HepG2 (cell line): ENCODE measurements around the gene SLC34A3. TPM values are rescaled to one million over a fixed set of nuclear protein-coding genes. Genes with fewer than 3 reads are reported as not detected.
A peak's percentile ranks its signal among the peaks of the same experiment; 100 is the strongest.

Experiments
- ATAC-seq: fragments of 200-7000 bp; cut with Tn5 transposase; 3 replicates; pipeline ENCODE4 v1.9.1; 2020; ENCODE audit warnings: mild to moderate bottlenecking, moderate library complexity
- BruUV-seq: library from RNA; stranded (reverse); fragments of 400-500 nt; replicated peaks from 2 replicates; lab custom pipeline; 2021; lab: Mats Ljungman, UMichigan
- CTCF ChIA-PET: fragments of 300-600 bp; formaldehyde crosslinking; extraction: SDS; loops from one replicate; lab custom pipeline; 2021; ENCODE audit warnings: low total read pairs, inconsistent platforms, low intra/inter-chr PET ratio; lab: Yijun Ruan, JAX
- POLR2A ChIA-PET: fragments of 350-600 bp; sonication (Branson Sonifier 250); formaldehyde crosslinking; loops from one replicate; lab custom pipeline; 2020; ENCODE audit warnings: antibody characterized with exemption, inconsistent platforms; lab: Yijun Ruan, JAX
- DNase-seq: peaks from one replicate; pipeline ENCODE4 v3.0.0-alpha.2; 2015; ENCODE audit warnings: low spot score
- FAIRE-seq: peaks from 3 replicates; lab custom pipeline; 2011; peaks lifted over from hg19 to GRCh38; lab: Jason Lieb, UNC
- H2AFZ ChIP-seq: one replicate; pipeline ENCODE4 v1.6.1; 2011; ENCODE audit warnings: low read length, inconsistent platforms
- H3K27ac ChIP-seq: fragments of 300-600 bp; 3 replicates; pipeline ENCODE4 v1.8.0; 2011; ENCODE audit warnings: mixed run types, mild to moderate bottlenecking, mixed read lengths, low read length, inconsistent platforms; ENCODE audit not compliant: insufficient read depth; ENCODE audit errors: extremely low read length
- H3K27me3 ChIP-seq, 2 experiments: fragments of 200-600 bp in 1 of 2; 2 replicates in 1 of 2; 3 replicates in 1 of 2; pipeline versions ENCODE4 v1.6.0 to v1.8.0; 2011; ENCODE audit warnings: low read length in 2 of 2, mild to moderate bottlenecking in 2 of 2, moderate library complexity in 2 of 2, inconsistent platforms in 1 of 2; ENCODE audit not compliant: insufficient read depth in 2 of 2, control insufficient read depth in 1 of 2
- H3K36me3 ChIP-seq, 2 experiments: fragments of 200-600 bp in 1 of 2; replicated peaks in 1 of 2; 2 replicates in 1 of 2; 3 replicates in 1 of 2; pipeline versions ENCODE4 v1.5.1 to v1.8.0; 2011; ENCODE audit warnings: low read length in 2 of 2, inconsistent platforms in 1 of 2; ENCODE audit not compliant: insufficient read depth in 2 of 2, control insufficient read depth in 1 of 2
- H3K4me1 ChIP-seq: 2 replicates; pipeline ENCODE4 v1.5.1; 2012; ENCODE audit warnings: low read length, inconsistent platforms; ENCODE audit not compliant: insufficient read depth
- H3K4me2 ChIP-seq: 2 replicates; pipeline ENCODE4 v1.6.0; 2011; ENCODE audit warnings: low read depth, low read length, inconsistent platforms
- H3K4me3 ChIP-seq, 3 experiments: fragments of 200-600 bp in 1 of 3; sonication (generic), shearing (Covaris generic) in 1 of 3; replicated peaks in 1 of 3; 2 replicates each; pipeline ENCODE4 v1.5.1; 2011 to 2016; ENCODE audit warnings: low read length in 3 of 3, inconsistent platforms in 2 of 3, low read depth in 2 of 3, mild to moderate bottlenecking in 2 of 3, control low read depth in 1 of 3, mixed read lengths in 1 of 3; ENCODE audit not compliant: insufficient read depth in 1 of 3
- H3K79me2 ChIP-seq: one replicate; pipeline ENCODE4 v1.6.1; 2011; ENCODE audit warnings: low read length, inconsistent platforms; ENCODE audit not compliant: insufficient read depth
- H3K9ac ChIP-seq: 2 replicates; pipeline ENCODE4 v1.6.0; 2011; ENCODE audit warnings: mild to moderate bottlenecking, low read depth, low read length, inconsistent platforms; ENCODE audit not compliant: insufficient read depth
- H3K9me3 ChIP-seq: 2 replicates; pipeline ENCODE4 v1.5.1; 2012; ENCODE audit warnings: mild to moderate bottlenecking, low read length
- H4K20me1 ChIP-seq: 2 replicates; pipeline ENCODE4 v1.6.0; 2011; ENCODE audit warnings: inconsistent platforms, mild to moderate bottlenecking, low read length, moderate library complexity; ENCODE audit not compliant: insufficient read depth
- ARID4A ChIP-seq: sonication (generic); formaldehyde crosslinking; IDR thresholded peaks from 2 replicates; pipeline ENCODE4 v1.5.0; 2020; ENCODE audit warnings: mild to moderate bottlenecking, missing genetic modification reagents, borderline replicate concordance
- BRD4 ChIP-seq: sonication (generic); formaldehyde crosslinking; IDR thresholded peaks from 2 replicates; pipeline ENCODE4 v1.4.0; 2020; ENCODE audit warnings: missing genetic modification reagents
- FOXO4 ChIP-seq: sonication (generic); formaldehyde crosslinking; conservative IDR thresholded peaks from 2 replicates; pipeline ENCODE4 v1.8.1; 2023; ENCODE audit warnings: missing genetic modification reagents
- MTA1 ChIP-seq: sonication (generic); formaldehyde crosslinking; IDR thresholded peaks from 2 replicates; pipeline ENCODE4 v1.4.0; 2020; ENCODE audit warnings: missing genetic modification reagents, mild to moderate bottlenecking, borderline replicate concordance
- SP4 ChIP-seq: sonication (generic); formaldehyde crosslinking; IDR thresholded peaks from 2 replicates; pipeline ENCODE4 v1.8.1; 2023; ENCODE audit warnings: mild to moderate bottlenecking, missing genetic modification reagents
- TFDP2 ChIP-seq: sonication (generic); formaldehyde crosslinking; IDR thresholded peaks from 2 replicates; pipeline ENCODE4 v1.4.0; 2020; ENCODE audit warnings: missing genetic modification reagents
- ZC3H13 ChIP-seq: sonication (generic); formaldehyde crosslinking; IDR thresholded peaks from 2 replicates; pipeline ENCODE4 v1.8.1; 2023; ENCODE audit warnings: mild to moderate bottlenecking, missing genetic modification reagents, moderate library complexity
- ZNF549 ChIP-seq: sonication (generic); formaldehyde crosslinking; IDR thresholded peaks from 2 replicates; pipeline ENCODE4 v1.5.0; 2020; ENCODE audit warnings: missing genetic modification reagents
- ZNF605 ChIP-seq: sonication (generic); formaldehyde crosslinking; IDR thresholded peaks from 2 replicates; pipeline ENCODE4 v1.8.0; 2022; ENCODE audit warnings: mild to moderate bottlenecking, missing genetic modification reagents
- ZNF660 ChIP-seq: sonication (generic); formaldehyde crosslinking; IDR thresholded peaks from 2 replicates; pipeline ENCODE4 v1.5.1; 2020; ENCODE audit warnings: mild to moderate bottlenecking, low read depth, missing genetic modification reagents, borderline replicate concordance
- ZNF850 ChIP-seq: sonication (generic); formaldehyde crosslinking; conservative IDR thresholded peaks from 2 replicates; pipeline ENCODE4 v1.9.0; 2021; ENCODE audit warnings: mild to moderate bottlenecking, missing genetic modification reagents
- ZSCAN20 ChIP-seq: sonication (generic); formaldehyde crosslinking; IDR thresholded peaks from 2 replicates; pipeline ENCODE4 v1.4.0; 2020; ENCODE audit warnings: missing genetic modification reagents, mild to moderate bottlenecking, borderline replicate concordance
- WGBS: methylation state at CpG from one replicate; pipeline ENCODE4 v1.1.6; 2017; ENCODE audit warnings: low lambda C conversion rate; 5-methylcytosine and 5-hydroxymethylcytosine counted together
- in situ Hi-C: cut with HindIII; loops from 2 replicates; pipeline ENCODE4 v1.10.0; 2017; ENCODE audit warnings: low pct_unique_long_range_greater_than_20kb; ENCODE audit not compliant: extremely low pct_ligation_motif_present
- intact Hi-C: fragments of 100-400 bp; cut with micrococcal nuclease; formaldehyde crosslinking; loops from one replicate; pipeline ENCODE4 v1.10.0; 2022; ENCODE audit not compliant: unreplicated experiment
- polyA plus RNA-seq, 8 experiments: library from polyadenylated mRNA; depleted of rRNA in 3 of 8; stranded (reverse) in 7 of 8; unstranded in 1 of 8; fragments of >200 nt; fragmentation: Illumina TruSeq in 4 of 8; extraction: Trizol in 4 of 8; gene quantifications; 2 replicates each; pipeline versions ENCODE4 v1.2.1 to v1.2.3, GENCODE V29; 2011 to 2016; ENCODE audit warnings: low read depth in 4 of 8, missing spikeins in 1 of 8, mixed read lengths in 1 of 8; ENCODE audit not compliant: insufficient read depth in 1 of 8
- total RNA-seq, 5 experiments: library from RNA; depleted of rRNA; stranded (reverse); fragments of >200 nt; fragmentation: Illumina TruSeq; extraction: Trizol; gene quantifications; 2 replicates each; pipeline ENCODE4 v1.2.3, GENCODE V29; 2016; ENCODE audit warnings: low read depth in 1 of 5

Gene SLC34A3
- total and polyA plus RNA-seq, 2 of the 13 experiments (the other 11 are each of a cell fraction or from before 2014, with no cell fraction given) = 0.07 to 1.0 TPM

- TF ChIP-seq TFDP2 (CRISPR knock-in tag) (no peak), ZNF605 (CRISPR knock-in tag) (peak; percentile 88), ZC3H13 (peak; percentile 41; the same call in 1 of the 2 replicates), ZNF850 (no peak), ZSCAN20 (CRISPR knock-in tag) (0 out of 2 replicates have a peak, but pooled peaks have one; percentile 61)
Measured at GRCh38 chr9:137241490-137242268, 11.0 kb downstream of the SLC34A3 start (continued).

GRCh38 chr9:137242269-137243203 is 11.8 kb downstream of the SLC34A3 start:
- H3K9ac ChIP-seq = peak overlapping the region; percentile 92
- CTCF ChIA-PET = no interaction called here
- TF ChIP-seq ARID4A (CRISPR knock-in tag) = no peak; the same call in 1 of the 2 replicates
- TF ChIP-seq BRD4 (CRISPR knock-in tag) = 0 out of 2 replicates have a peak, but pooled peaks have one; percentile 11
- TF ChIP-seq FOXO4 = no peak
- TF ChIP-seq SP4 (CRISPR knock-in tag) = 0 out of 2 replicates have a peak, but pooled peaks have one; percentile 38
- TF ChIP-seq MTA1 (CRISPR knock-in tag) = 0 out of 2 replicates have a peak, but pooled peaks have one; percentile 9
- no peak for TF ChIP-seq ZNF660 (CRISPR knock-in tag)
- TF ChIP-seq ZNF549 (CRISPR knock-in tag) = no peak

More at GRCh38 chr9:137242269-137243203, 11.8 kb downstream of the SLC34A3 start:
- in situ Hi-C loops = no loop called here
- Histone ChIP-seq H3K27me3 (peaks cover 2 to 4% of the 10 kb centered on the region in 2 experiments; a peak in 2 of 5 replicates), H3K36me3 (peaks cover 4 to 19% of the 10 kb centered on the region in 2 experiments; a peak in 4 of 5 replicates), H3K79me2 (peaks cover 33% of the 10 kb centered on the region), H3K4me2 (peak overlapping the region; percentile 99), H3K9me3 (no peaks in the 10 kb centered on the region), H4K20me1 (peaks cover 27% of the 10 kb centered on the region), H3K4me3 (peak overlapping the region; percentile 89 to 94 (median 94)), H2AFZ (no peak overlapping the region), H3K27ac (peak overlapping the region; percentile 91), H3K4me1 (peaks cover 64% of the 10 kb centered on the region)
- no peak for DNase-seq
- intact Hi-C loops = no loop called here
- POLR2A ChIA-PET = interaction anchor here (0.6 to 7.7 kb wide), 22 partner anchors 9 to 213 kb away, joined by 3 to 317 read pairs (median 5); partner anchors contain the start of genes MAN1B1, NELFB, RNF208 and RNF224
- WGBS = 79% methylated on average over 18 of the region's 36 CpGs
- ATAC-seq = no peak
- no peak for FAIRE-seq
- BruUV-seq = TSS peak; percentile 75
